ENCODE results near the gene GPBAR1. TPM values are rescaled to one million over a fixed set of nuclear protein-coding genes. Genes with fewer than 3 reads are reported as not detected.

GPBAR1 gene
- total and polyA plus RNA-seq, 2 of the 8 experiments (the other 6 are each of a cell fraction or from before 2014, with no cell fraction given) = 0.32 to 0.59 TPM

DNA sequence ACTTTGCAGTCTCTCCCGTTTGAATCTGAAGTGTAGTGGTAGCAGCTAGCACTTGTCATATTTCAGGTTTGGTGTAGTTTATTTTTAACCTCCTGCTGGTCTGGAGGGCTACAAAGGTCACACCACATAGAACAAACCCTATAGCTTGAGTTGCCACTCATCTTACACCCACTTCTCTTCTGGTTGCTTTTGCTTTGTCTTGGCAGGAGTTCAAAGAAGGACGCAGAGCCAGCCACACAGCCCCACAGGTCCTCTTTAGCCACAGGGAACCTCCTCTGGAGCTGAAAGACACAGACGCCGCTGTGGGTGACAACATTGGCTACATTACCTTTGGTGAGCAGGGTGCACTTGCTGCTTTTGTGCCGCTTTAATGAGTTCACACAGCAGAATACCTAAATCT lies 15.6 kb upstream of the GPBAR1 start:
- 96% methylated on average over 5 of the region's 5 CpGs; no CpG with 5 or more reads in 1 of the 2 experiments for WGBS, 2 experiments (ENCODE audit: extremely low coverage in 1 of 2, insufficient coverage in 1 of 2, insufficient read length in 1 of 2, insufficient replicate concordance in 2 of 2, low coverage in 1 of 2, low lambda C conversion rate in 2 of 2, missing lambda C conversion rate in 1 of 2)
- no peak overlapping the region for H3K18ac ChIP-seq (ENCODE audit: extremely low read depth, low read length)
- no peak overlapping the region for H3K4me3 ChIP-seq (ENCODE audit: extremely low read depth in 1 of 4, insufficient read depth in 2 of 4, low read depth in 3 of 4, low read length in 4 of 4)
- H4K20me1 ChIP-seq (replicated peaks in 1 of 2; ENCODE audit: control insufficient read depth in 1 of 2, insufficient read depth in 2 of 2, low read length in 2 of 2) = no peaks in the 10 kb centered on the region
- H3K56ac ChIP-seq (replicated peaks; ENCODE audit: insufficient read length, low read depth, low read length) = no peak overlapping the region
- no peak overlapping the region for H2AFZ ChIP-seq (ENCODE audit: low read length)
- H3K27me3 ChIP-seq (replicated peaks in 1 of 4; ENCODE audit: control insufficient read depth in 3 of 4, extremely low read depth in 1 of 4, insufficient read depth in 3 of 4, low read length in 3 of 4) = no peaks in the 10 kb centered on the region
- ChIA-PET CTCF (ENCODE audit: partially characterized antibody) (interaction anchor here (0.7 to 5.8 kb wide), 5 partner anchors 8 to 30 kb away, joined by 3 to 25 read pairs (median 3); no protein-coding TSS in a partner anchor), POLR2A (ENCODE audit: partially characterized antibody) (interaction anchor here (0.8 to 0.9 kb wide), 2 partner anchors 8 to 23 kb away, joined by 3 read pairs; no protein-coding TSS in a partner anchor)
- H3K23me2 ChIP-seq (ENCODE audit: low read depth, low read length) = no peaks in the 10 kb centered on the region
- H3K4me2 ChIP-seq (ENCODE audit: insufficient read depth in 1 of 2, low read depth in 2 of 2, low read length in 2 of 2) = no peak overlapping the region
- no peaks in the 10 kb centered on the region for H3K9me3 ChIP-seq (ENCODE audit: insufficient read depth in 2 of 2, low read depth in 1 of 2, low read length in 1 of 2)
- TF ChIP-seq, protein P1, sequence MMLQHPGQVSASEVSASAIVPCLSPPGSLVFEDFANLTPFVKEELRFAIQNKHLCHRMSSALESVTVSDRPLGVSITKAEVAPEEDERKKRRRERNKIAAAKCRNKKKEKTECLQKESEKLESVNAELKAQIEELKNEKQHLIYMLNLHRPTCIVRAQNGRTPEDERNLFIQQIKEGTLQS (IDR thresholded peaks at IDR 0.05; ENCODE audit: insufficient read depth, low read depth, low read length) = no peak
- TF ChIP-seq BCL11A (IDR thresholded peaks at IDR 0.05; ENCODE audit: low read depth in 2 of 2, low read length in 2 of 2) = no peak
- no peak for TF ChIP-seq HDAC2 (IDR thresholded peaks at IDR 0.05; ENCODE audit: borderline replicate concordance in 1 of 2, low read depth in 2 of 2, low read length in 2 of 2)
- no peak overlapping the region for H2BK120ac ChIP-seq (replicated peaks; ENCODE audit: low read depth, low read length)
- no peak overlapping the region for H2BK20ac ChIP-seq (ENCODE audit: low read length)
- H3K23ac ChIP-seq (ENCODE audit: insufficient read length) = no peak overlapping the region
- H4K91ac ChIP-seq (replicated peaks; ENCODE audit: insufficient read length, low read length) = no peak overlapping the region
- H2BK5ac ChIP-seq (ENCODE audit: low read depth, low read length) = no peak overlapping the region
- DNase-seq (ENCODE audit: low read depth in 1 of 2, low spot score in 2 of 2) (no peak), FAIRE-seq (no peak)
- H3K79me2 ChIP-seq (ENCODE audit: control insufficient read depth in 1 of 2, insufficient read depth in 2 of 2, low read length in 2 of 2) = no peaks in the 10 kb centered on the region
- H3K27ac ChIP-seq (ENCODE audit: low read depth, low read length) = no peak overlapping the region
- no peak overlapping the region for H3K4ac ChIP-seq (replicated peaks; ENCODE audit: insufficient read length, low read depth, low read length)
- no peak overlapping the region for H3K14ac ChIP-seq (ENCODE audit: insufficient read length)
- H2BK12ac ChIP-seq (ENCODE audit: low read depth, low read length) = no peak overlapping the region
- H3K36me3 ChIP-seq (ENCODE audit: control insufficient read depth in 2 of 4, insufficient read depth in 4 of 4, low read length in 3 of 4) = peaks cover 38 to 82% (median 64%) of the 10 kb centered on the region in 4 experiments
- no peak overlapping the region for H4K8ac ChIP-seq (ENCODE audit: extremely low read depth, insufficient read depth, low read length)
- no peak overlapping the region for H3K9ac ChIP-seq (replicated peaks in 1 of 4; ENCODE audit: extremely low read depth in 1 of 4, low read depth in 3 of 4, low read length in 3 of 4)
- no peak overlapping the region for H2BK15ac ChIP-seq (ENCODE audit: low read length)
- H3K79me1 ChIP-seq (ENCODE audit: low read depth, low read length) = no peaks in the 10 kb centered on the region
- no peaks in the 10 kb centered on the region for H3K4me1 ChIP-seq (replicated peaks in 1 of 4; ENCODE audit: control insufficient read depth in 3 of 4, insufficient read depth in 4 of 4, low read length in 3 of 4)
- H2AK5ac ChIP-seq (ENCODE audit: low read depth, low read length) = no peak overlapping the region
- H4K5ac ChIP-seq (ENCODE audit: insufficient read length, low read depth, low read length) = no peak overlapping the region
